ENCODE data around the gene ATP4A.

Gene ATP4A

DNA sequence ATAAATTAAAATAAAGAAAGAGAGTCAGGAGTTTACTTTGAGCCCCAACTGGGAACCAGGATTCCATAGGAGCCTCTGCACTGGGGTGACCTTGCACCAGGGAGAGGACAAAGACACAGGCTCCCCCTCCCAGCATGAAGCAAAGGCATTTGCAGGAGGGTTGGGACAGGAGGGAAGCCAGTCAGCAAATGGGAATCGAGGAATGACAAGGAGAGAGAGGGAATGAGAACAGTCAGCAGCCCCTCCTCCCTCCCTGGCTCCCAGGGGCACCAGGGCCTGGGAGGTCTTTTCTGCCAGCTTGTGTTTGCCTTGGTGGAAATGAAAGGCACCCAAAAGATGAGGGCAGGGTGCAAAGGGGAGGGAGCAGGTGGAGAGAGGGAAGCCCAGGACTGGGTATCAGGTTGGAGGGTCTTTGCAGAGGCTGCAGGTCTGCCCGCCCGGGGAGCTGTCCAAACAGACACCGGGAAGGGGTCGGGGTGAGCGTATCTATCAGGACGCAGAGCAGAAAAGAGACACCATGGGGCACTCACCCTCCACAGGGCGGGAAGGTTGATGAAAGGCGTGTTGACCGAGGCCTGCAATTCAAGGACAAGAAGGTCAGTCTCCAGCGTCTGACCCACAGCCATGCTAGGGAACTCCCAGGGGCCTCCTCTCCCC lies 39.1 kb downstream of the ATP4A start:
- DNase-seq, result no peak

DNA sequence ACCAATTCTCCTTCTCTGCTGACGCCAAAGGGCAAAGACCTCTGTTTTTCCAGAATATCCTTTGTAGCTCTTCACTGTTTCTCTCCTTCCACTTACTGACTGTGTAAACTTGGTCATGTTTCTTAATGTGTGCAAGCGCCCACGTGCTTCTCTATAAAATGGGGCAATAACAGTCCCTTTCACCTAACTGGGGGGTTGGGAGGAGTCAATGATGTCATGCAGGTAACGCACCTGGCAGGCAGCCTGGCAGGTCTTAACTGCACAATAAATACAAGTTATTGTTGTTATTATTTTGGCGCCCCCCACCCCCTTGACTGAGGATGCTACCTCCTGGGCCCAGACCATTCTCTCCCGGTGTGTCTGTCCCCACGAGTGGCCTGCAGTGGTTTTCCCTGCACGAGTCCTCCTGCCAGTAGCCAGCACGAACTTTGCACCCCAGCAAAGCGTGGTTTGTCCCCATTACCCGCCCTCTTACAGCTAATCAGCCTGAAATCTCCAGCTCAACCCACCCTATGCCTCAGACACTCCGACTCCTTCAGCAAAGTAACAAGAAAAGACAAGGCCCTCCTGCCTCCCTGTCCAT lies 40.6 kb downstream of the ATP4A start:
- DNase-seq, result no peak

DNA sequence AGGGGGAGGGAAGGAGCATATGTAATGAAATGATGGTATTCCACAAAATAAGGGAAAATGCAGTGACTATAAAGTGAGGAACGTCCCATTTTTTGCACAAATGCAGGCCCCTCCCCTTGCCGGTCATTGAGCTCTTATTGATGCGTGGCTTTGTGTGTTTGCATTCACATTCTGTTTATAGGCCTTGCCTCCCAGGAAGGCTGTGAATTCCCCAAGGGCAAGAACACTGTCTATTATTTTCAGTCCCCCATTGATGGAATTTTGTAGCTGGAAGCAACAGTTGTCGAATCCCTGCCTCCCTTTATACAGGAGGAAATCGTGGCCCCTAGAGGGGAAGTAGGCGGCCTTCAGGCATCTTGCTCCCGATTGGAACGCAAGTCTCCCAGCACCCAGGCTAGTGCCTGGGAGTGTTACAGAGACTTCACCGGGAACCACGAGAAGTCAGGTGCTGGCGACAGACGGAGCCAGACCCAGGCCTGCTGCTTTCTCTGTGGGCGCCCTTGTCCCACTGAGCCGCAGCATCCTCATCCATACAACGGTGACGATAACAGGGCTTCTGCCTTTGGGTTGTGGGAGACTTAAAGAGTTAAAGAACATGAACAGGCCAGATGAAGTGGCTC lies 42.2 kb downstream of the ATP4A start:
- no peak for DNase-seq

DNA sequence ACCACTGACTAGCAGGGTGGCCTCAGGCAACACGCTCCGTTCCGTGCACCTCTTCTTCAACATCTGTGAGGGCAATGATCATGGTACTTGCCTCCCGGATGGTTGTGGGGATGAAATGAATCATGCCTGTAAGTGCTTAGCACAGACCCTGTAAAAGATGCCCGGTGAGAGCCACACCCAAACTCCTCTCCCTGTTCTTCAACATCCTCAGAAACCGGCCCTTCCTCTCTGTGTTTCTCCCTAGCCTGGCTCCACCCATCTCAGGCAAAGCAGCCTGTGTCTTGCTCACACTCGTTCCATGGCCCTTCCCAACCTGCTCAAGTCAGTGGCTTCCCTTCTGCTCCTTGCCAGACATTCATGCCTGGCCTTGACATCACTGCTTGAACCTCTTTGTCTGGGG lies 44.2 kb downstream of the ATP4A start:
- DNase-seq, result no peak

DNA sequence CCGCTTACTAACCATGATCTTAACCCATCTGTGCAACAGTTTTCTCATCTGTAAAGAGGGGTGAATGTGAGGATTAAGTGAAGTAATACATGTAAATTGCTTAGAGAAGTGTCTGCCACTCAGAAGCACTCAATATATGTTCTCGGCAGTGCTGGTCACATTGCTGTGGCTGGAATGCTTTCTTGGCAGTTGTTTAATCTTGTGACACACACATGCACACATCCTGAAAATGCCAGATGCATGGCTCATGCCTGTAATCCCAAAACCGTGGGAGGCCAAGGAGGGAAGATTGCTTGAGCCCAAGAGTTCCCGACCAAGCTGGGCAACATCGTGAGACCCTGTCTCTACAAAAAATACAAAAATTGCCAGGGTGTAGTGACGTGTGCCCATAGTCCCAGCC lies 45.1 kb downstream of the ATP4A start:
- no peak for DNase-seq

DNA sequence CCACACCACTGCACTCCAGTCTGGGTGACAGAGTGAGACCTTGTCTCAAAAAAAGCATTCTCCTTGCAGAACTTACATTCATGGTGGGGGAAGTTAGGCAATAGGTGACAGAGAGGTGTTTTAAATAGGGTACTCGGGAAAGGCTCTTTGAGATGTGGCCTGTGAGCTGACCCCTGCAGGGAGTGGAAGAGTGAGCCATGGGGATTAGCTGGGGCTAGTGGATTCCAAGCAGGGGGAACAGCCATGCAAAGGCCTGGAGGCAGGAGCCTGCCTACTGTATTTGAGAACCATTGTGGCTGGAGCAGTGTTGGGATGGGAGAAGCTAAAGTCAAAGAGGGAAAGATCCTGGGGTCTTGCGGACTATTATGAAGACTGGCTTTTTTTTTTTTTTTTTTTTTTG lies 46.1 kb downstream of the ATP4A start:
- no peak for DNase-seq

DNA sequence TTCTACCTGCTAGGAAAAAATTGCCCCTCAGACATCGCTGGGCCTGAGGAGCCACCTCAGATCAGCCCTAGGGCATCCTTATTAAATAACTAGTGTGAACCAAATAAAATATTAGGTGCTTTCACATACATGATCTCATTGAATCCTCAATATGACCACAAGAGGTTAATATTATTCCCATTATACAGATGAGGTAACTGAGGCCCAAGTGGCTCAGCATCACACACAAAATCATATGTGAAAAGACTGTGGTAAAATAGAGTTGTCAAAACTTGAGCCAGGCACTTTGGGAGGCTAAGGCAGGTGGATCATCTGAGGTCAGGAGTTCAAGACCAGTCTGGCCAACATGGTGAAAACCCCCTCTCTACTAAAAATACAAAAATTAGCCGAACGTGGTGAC lies 47.1 kb downstream of the ATP4A start:
- DNase-seq, result no peak

DNA sequence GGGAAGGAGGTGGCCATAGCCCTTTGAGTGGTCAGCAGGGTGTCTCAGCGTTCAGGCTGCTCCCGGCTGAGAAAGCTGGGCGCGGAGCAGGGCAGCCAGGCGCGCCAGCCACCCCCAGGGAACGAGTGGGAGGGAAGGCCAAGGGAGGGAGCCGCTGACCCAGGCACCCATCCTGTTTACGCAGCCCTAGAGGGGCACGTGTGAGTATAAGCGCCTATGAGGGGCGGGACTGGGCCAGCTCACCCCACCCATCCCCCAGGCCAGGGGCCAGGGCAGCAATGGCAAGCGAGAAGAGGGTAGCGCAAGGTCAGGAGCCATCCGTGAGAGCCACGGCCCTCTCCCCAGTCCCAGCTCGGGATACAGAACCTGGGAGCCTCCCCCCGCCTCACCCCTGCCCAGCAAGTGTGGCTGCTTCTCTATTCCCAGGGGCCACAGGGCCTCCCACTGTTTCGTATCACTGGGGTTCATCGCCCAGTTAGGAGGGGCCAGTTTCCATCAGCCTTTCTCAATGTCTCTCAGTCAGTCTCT lies 49.1 kb downstream of the ATP4A start:
- no peak for DNase-seq

DNA sequence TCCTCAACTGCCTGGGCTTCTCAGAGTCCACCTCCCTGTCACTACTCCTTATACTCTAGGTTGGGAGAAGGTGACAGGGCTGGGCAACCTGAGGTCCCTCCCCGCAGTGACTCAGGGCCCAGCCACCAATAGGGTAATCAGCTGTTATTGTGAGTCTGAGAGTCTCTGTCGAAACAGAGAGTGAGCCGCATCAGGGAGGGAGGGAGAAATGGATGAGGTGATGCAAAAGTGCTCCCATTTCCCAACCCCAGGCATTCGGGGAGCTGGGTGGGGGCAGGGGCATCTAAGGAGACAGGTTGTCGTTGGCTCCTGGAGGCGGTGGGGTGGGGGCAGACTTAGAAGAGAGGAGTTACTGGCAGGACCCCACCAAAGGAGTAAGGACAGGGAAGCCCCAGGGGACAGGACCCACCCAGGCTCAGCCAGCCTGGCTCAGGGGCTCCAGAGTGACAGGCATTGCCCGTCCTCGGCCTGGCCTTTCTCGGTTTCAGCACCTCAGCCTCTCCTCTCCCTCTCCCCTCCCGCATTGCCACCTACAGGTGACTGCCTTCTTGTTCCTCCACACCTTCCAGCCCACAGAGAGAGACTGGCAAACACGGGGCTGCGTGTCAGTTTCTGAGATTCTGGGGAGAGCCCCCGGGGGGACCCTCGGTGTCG lies 49.7 kb downstream of the ATP4A start, which contains the start of gene DMKN:
TSS of gene DMKN (minus strand) at position 22 of the 654 bp plus-strand sequence. CDS start 174 bp downstream, outside the sequence.
- DNase-seq, result no peak

DNA sequence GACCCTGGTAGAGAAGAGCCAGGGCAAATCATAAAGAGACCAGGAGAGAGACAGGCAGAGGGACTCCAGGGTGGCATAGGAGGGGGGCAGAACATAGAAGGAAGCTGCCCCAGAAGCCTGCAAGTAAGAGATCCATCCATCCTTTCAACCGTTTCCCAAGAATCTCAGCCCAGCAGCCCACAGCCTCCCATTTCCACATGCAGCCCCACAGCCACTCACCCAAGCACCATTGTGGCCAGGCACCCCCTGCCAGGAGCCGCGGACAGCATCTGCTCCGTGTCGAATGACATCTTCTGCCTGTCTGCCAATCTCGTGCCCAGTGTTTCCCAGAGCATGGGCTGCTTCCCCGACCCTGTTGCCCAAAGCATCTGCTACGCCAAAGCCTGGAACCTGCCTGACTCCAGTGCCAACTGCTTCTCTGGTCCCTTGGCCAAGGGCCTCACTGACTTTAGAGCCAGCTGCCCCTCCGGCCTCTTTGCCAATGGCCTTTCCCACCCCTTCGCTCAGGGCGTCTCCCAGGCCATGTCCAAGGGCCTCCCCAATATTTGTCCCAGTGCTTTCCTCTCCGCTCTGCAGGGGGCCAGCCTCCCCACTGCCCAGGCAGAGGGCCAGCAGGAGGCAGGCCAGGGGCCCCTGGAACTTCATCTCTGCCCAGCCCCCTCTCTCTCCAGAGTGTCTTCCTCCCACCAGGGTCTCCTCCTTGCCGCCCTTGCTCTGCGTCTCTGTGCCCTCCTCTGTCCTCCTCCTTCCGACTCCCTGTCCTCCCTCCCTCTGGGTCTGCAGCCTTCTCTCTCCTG lies 50.4 kb downstream of the ATP4A start:
- DNase-seq, result peak in 1 of 2 experiments; percentile 7

DNA sequence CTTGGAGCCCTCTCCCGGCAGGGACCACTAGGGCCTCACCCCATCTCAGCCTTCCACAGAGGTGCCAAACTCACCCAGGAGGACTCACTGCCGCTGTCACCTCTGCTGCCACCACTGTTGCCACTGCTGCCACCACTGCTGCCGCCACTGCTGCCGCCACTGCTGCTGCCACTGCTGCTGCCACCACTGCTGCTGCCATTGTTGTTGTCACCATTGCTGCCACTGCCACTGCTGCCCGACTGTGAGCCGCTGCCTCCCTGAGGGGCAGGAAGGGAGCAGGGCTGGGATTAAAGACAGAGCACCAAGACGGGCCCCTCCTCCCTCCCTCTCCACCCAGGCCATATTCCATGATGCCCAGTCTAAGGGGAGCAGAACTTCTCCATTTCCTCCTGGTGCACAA lies 52.1 kb downstream of the ATP4A start:
- DNase-seq, result no peak

DNA sequence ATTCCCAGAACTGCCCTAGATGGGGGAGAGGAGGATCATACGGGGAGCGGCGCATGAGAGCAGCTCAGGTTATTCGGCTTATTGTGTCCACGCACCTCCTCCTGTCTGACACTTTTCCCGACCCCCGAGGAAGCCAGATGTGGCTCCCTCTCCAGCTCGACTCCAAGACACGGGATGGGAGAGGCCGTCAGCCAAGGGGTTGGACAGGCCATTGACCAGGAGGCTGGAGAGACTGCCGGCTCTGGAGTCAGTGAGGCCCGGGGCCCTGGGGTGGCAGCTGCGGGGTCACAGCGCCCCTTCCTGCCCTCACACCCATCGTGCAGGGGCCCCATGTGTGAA lies 52.9 kb downstream of the ATP4A start:
- DNase-seq, result no peak

DNA sequence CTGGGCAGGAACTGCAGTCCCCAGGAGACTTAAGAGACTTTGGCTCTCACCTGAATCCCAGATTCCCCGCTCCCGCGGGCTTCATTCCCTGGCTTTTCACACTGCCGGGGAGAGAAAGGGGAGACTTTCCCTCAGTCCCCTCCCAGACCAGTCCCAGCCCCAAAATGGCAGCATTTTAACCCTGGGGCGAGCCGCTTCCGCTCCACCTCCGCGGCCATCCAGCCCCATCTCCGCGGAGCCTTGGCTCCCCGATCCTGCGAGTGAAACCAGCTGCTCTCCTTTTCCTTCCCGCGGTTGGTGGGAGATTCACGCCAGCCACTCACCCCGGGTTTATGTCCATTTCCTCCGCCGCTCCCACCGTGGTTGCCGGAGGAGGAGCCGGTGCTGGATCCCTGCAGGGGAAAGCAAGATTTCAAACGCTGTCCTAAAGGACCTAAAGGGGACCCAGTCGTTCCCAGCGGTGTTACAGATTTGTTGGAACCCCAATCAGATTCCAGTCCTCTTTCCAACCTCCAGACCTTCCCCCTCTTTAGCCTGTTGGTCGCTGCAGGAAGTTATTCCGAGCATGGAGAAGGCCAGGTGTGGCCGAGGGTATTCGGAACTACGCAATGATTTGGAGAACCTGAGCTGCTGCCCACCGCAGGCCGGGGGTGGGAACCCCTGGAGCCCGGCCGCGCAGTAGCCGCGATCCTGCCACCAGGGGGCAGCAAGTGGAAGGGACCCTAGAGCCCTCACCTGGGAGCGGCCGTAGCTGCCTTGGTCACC lies 53.4 kb downstream of the ATP4A start:
- peak in 1 of 2 experiments; percentile 43 for DNase-seq

DNA sequence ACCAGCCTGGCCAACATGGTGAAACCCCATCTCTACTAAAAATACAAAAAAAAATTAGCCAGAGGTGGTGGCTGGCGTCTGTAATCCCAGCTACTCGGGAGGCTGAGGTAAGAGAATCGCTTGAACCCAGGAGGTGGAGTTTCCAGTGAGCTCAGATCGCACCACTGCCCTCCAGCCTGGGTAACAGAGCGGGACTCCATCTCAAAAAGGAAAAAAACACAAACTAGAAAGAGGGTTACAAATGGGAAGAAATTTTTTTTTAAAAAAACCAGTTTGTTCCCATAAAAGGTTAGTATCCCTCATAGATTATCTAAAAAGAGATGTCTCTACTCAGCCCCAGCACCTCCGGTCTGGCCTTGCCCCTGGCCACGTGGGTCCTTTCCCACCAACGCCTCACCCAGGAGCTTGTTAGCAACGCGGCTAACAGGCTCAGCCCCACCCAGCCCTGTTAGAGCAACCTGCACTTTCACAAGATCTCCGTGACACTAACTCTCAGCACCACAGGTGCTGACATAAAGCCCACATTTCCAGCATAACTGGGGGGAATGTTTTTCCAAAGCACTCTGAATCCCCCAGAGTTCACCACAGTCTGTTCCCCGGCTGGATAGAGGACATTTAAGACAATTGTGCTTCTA lies 54.3 kb downstream of the ATP4A start:
- no peak for DNase-seq

DNA sequence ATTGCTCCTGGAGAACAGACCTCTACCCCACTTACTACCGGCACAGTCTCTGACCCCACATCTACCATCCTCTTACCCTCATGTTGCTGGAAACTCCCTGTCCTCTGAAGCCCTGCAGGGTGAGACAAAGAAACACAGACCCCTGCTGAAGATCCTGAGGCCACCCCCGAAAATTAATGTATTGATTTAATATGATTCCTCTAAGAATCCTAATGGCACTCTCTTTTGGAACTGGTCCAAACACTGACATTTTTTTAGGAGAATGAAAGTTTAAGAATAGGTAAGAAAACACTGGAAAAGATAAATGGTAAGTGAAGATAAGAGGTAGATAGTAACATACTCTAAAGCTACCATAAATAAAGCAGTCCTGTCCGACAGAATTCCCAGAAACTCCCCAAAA lies 55.3 kb downstream of the ATP4A start:
- DNase-seq, result no peak

DNA sequence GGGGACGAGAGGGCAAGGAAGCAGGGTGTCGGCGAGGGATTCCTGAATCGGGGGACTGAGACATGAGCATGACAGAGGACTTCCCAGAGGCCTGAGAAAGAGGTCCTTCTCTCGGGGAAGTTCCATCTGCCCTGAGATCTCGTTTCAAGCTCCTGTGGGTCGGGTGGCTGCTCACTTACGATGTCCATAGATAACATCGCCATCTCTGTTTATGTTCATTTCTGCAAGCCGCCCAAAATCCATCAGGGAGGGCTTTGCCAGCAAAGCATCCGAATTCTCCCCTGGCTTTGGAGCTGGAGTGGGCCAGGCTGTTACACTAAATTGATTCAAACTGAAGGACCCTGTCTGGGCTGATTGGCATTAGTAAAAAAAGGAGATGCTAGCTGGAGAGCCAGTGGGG lies 55.9 kb downstream of the ATP4A start:
- DNase-seq, result no peak

DNA sequence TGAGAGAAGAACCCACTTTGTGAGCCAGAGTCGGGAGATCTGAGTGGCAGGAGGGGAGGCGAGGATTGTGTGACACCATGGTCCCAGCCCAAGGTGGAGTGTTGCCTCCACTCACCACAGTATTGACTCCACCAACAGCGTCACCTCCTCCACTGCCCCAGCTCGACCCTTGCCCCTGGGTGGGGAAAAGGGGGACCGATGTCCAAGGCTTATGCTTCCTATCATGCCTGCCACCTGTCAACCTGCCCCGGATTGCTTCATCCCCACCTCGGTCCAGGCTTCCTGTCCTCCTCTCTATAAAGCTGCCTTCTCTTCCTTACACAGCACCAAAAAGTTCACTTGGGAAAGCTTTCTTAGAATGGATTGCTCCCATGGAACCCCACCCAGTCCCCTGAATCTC lies 57.4 kb downstream of the ATP4A start:
- DNase-seq, result no peak

DNA sequence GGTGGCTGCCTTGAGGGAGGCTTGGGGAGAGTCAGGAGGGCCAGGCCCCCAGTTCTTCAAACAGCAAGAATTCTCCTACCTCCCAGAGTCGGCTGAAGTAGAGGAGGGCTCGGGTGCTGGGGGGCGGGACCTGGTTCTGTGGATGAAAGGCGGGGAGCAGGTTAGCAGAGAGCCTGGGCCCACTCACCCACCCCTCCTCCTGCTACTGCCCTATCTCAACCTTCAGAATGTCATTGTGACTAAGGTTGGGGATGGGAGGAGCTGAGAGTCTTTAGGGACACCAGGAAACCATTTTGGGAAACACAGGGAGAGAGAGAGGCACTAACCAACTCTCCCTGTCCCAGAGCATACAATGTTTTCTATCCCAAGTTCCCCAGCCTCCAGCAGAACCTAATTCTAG lies 60.7 kb downstream of the ATP4A start:
- no peak for DNase-seq

DNA sequence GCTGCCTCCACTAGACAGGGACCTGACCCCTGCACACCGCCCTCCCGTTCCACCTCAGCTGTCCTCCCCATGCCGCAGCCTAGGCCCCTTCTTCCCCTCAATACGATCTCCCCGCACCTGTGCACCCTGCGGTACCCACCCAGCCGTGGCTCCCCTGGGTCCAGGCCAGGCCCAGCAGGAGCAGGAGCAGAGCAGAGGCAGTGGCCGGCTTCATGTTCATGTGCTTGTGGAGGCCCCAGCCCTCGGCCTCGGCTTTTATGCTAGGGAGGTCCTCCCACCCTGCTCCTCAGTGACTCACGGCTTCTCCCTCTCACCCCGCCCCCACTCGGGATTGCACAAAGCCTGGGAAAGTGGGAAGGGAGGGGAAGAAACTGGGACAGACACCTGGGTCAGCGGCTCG lies 61.8 kb downstream of the ATP4A start:
- no peak for DNase-seq

DNA sequence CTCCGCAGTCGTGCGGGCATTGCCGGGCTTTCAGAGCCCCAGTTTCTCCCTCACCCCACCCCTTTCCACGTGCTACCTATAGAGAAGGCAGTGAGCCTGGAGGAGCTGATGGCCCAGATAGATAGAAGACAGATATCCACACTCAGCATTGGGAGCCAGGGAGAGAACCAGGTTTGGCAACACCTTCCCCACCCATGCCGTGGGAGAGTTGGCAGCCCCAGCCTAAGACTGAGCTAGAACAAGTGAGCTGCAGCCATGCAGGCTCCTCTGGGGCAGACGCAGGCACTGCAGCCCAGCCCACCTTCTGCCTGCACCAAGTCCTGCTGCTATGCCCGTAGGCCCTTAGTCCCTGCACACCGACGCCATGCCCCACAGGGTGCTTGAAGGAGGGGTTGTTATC lies 62.8 kb downstream of the ATP4A start:
- DNase-seq, result no peak

Data from NCI-H446 (cell line).